ENCODE measurements around the gene PPP4R1. TPM values are rescaled to one million over a fixed set of nuclear protein-coding genes. Genes with fewer than 3 reads are reported as not detected.

The PPP4R1 gene
- total RNA-seq, 6 experiments from 2014 or later: 15.0 to 36.5 (median 30.1) TPM

GRCh38 chr18:9613550-9614400 lies 584 bp downstream of the PPP4R1 start:
- intact Hi-C loops (cut with DNase I): no loop called here
- WGBS (ENCODE audit: insufficient coverage, low coverage, low lambda C conversion rate, missing lambda C conversion rate): 0% methylated on average over 10 of the region's 78 CpGs

GRCh38 chr18:9612977-9613376 lies 1.4 kb downstream of the PPP4R1 start:
- no peaks in the 10 kb centered on the region for H3K36me3 ChIP-seq
- no peak for DNase-seq
- 16% methylated on average over 3 of the region's 3 CpGs for WGBS (ENCODE audit: insufficient coverage, low coverage, low lambda C conversion rate, missing lambda C conversion rate)
- no peak for ATAC-seq
- no peaks in the 10 kb centered on the region for H3K9me3 ChIP-seq
- intact Hi-C loops (cut with DNase I): no loop called here
- H3K27ac ChIP-seq: peak overlapping the region in 1 of 3 donors; percentile 83
- H3K27me3 ChIP-seq: no peaks in the 10 kb centered on the region
- H3K4me3 ChIP-seq: peak overlapping the region; percentile 73 to 75 (median 75)
- peaks cover 0 to 23% (median 9%) of the 10 kb centered on the region in 4 donors for H3K4me1 ChIP-seq
- TF ChIP-seq POLR2A (IDR thresholded peaks at IDR 0.05): no peak
- no peak for TF ChIP-seq CTCF (IDR thresholded peaks at IDR 0.05)

More at GRCh38 chr18:9613550-9614400, 584 bp downstream of the PPP4R1 start:
- H3K4me1 ChIP-seq: peaks cover 0 to 17% (median 9%) of the 10 kb centered on the region in 4 donors
- no peaks in the 10 kb centered on the region for H3K27me3 ChIP-seq
- H3K36me3 ChIP-seq: no peaks in the 10 kb centered on the region
- H3K27ac ChIP-seq: peak overlapping the region; percentile 81 to 93 (median 83)
- peak; percentile 25 for TF ChIP-seq POLR2A (IDR thresholded peaks at IDR 0.05)
- TF ChIP-seq CTCF (IDR thresholded peaks at IDR 0.05): no peak
- peak; percentile 43 to 55 (median 46) for ATAC-seq
- H3K9me3 ChIP-seq: no peaks in the 10 kb centered on the region
- DNase-seq: peak; percentile 67 to 74 (median 69)
- H3K4me3 ChIP-seq: peak overlapping the region; percentile 73 to 75 (median 75)

GRCh38 chr18:9612215-9612830 lies 2.0 kb downstream of the PPP4R1 start:
- ATAC-seq (peak; percentile 61 to 74 (median 67)), DNase-seq (no peak)
- Histone ChIP-seq H3K27ac (no peak overlapping the region), H3K9me3 (no peaks in the 10 kb centered on the region), H3K4me3 (no peak overlapping the region), H3K4me1 (peaks cover 0 to 30% (median 9%) of the 10 kb centered on the region in 4 donors), H3K27me3 (no peaks in the 10 kb centered on the region), H3K36me3 (no peaks in the 10 kb centered on the region)
- WGBS (ENCODE audit: insufficient coverage, low coverage, low lambda C conversion rate, missing lambda C conversion rate): 73% methylated on average over 3 of the region's 3 CpGs
- intact Hi-C loops (cut with DNase I): no loop called here
- TF ChIP-seq CTCF (IDR thresholded peaks at IDR 0.05) (peak; percentile 63 to 67 (median 65)), POLR2A (IDR thresholded peaks at IDR 0.05) (no peak)

- intact Hi-C loops (cut with DNase I): no loop called here
- TF ChIP-seq POLR2A (IDR thresholded peaks at IDR 0.05) (no peak), CTCF (IDR thresholded peaks at IDR 0.05) (no peak)
- Histone ChIP-seq H3K4me3 (no peak overlapping the region), H3K27ac (peak overlapping the region in 2 of 3 donors; percentile 33 to 45), H3K36me3 (no peaks in the 10 kb centered on the region), H3K4me1 (peaks cover 0 to 31% (median 9%) of the 10 kb centered on the region in 4 donors), H3K9me3 (no peaks in the 10 kb centered on the region), H3K27me3 (no peaks in the 10 kb centered on the region)
- ATAC-seq (no peak), DNase-seq (no peak)
- 69% methylated on average over 7 of the region's 7 CpGs for WGBS (ENCODE audit: insufficient coverage, low coverage, low lambda C conversion rate, missing lambda C conversion rate)
Observed at GRCh38 chr18:9609190-9609589, 5.2 kb downstream of the PPP4R1 start.
